ENCODE results near the gene CRTC3.
"Not testable (repeated sequence)": the region's sequence is repeated elsewhere in the genome, so short reads cannot be mapped to it uniquely, and the experiment has no call there.

The CRTC3 gene

GRCh38 chr15:90529371-90530249, at the start of gene CRTC3:
Gene CRTC3 (plus strand): TSS chr15:90529923. CDS start chr15:90530072, 149 bp downstream.
- no peak for FAIRE-seq

GRCh38 chr15:90481023-90481422, 48.7 kb upstream of the CRTC3 start:
- DNase-seq (ENCODE audit: extremely low spot score, insufficient read length, low read depth) (no peak), FAIRE-seq (no peak)

More at GRCh38 chr15:90529371-90530249, at the start of gene CRTC3:
- peak; percentile 52 for DNase-seq (ENCODE audit: extremely low spot score, insufficient read length, low read depth)

DNA sequence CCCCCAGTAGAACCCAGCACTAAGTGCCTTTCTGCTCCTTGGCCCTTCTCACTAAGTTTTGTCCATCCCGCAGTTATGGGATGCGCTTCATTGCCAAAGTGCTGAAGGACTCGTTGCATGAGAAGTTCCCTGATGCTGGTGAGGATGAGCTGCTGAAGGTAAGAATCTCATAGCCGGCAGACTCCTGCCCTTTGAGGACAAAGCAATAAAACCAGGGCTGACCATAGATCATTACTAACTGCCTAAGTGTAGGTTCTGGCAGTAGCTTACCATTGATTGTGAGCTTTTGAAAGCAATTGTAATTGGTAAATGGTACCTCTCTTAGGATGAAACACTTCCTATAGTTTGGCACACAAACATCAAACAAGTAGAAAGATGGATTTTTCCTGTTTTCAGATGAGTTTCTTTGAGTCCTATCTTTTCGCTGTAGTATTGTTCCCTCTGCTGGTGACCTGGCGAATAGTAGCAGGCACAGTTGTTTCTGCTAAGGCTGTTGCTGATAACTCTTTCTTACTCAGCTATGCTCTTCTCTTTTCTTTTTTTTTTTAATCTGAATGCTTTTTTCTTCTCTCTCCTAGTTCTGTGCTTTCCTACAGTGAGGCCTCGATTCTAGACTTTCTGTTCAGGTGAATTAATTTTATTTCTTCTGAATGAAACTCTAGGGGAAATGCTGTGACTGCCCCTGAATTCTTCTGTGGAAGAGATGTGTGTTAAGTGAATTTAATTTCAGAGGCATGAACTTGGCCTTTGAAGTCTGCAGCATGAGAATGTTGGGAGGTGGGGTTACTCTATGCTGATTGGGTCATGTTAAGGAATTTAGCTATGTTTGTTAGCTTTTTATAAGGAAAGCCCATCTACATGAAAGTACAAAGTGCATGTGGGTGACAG, 47.4 kb upstream of the CRTC3 start:
- FAIRE-seq (peak; percentile 56), DNase-seq (ENCODE audit: extremely low spot score, insufficient read length, low read depth) (no peak)

DNA sequence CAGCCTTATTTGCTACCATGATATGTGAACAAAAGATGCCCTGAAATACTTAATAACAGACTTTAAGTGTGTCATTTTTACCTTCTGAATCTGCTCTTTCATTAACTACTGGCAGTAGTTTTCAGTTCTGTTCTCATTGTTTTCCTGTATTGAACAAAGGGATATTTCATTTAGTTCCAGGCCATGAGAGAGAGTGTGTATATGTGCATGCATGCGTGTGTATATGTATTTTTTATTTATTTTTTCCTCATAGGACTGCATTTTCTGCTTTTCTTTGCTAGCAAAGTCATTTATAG, 46.8 kb upstream of the CRTC3 start:
- DNase-seq (ENCODE audit: extremely low spot score, insufficient read length, low read depth) (no peak), FAIRE-seq (no peak)

GRCh38 chr15:90483637-90484036, 46.1 kb upstream of the CRTC3 start:
- FAIRE-seq (no peak), DNase-seq (ENCODE audit: extremely low spot score, insufficient read length, low read depth) (no peak)

DNA sequence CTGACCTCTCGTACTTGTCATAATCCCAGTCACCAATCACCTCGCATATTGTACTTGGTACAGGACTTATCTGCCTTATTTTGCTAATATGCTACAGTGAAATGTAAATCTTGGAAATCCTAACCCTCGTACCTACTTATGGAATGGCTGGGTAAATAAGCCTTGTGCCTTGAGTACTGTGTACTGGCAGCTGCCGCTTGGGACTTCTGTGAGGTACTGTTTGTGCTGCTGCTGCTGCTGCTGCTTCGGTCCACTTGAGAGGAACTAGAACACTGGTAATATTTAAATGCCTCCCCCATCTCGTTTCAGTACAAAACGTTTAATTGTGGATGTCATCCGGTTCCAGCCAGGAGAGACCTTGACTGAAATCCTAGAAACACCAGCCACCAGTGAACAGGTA, 42.5 kb upstream of the CRTC3 start:
- DNase-seq (ENCODE audit: extremely low spot score, insufficient read length, low read depth) (no peak), FAIRE-seq (no peak)

- no peak for FAIRE-seq
- DNase-seq (ENCODE audit: extremely low spot score, insufficient read length, low read depth) = no peak
Measured at GRCh38 chr15:90489514-90489913, 40.2 kb upstream of the CRTC3 start.

GRCh38 chr15:90489944-90490343, 39.8 kb upstream of the CRTC3 start:
- DNase-seq (ENCODE audit: extremely low spot score, insufficient read length, low read depth) (no peak), FAIRE-seq (no peak)

DNA sequence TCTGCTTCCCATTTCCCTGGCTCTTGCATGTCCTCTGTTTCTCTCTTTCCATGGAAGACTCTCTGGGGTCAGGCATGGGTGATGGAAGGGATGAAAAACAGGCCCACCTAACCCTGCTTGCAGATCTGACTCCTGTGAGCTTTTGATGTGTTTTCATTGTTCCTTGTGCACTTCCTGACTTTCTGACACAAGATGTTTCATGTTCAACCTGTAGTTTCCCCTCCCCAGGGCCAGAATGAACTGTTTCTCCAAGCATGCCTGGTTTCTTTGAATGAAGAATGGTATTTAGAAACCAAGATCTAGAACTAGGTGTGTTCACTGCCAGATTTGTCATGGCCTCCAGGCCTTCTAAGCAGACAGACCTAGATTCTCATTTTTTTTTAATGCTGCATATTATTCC, 36.1 kb upstream of the CRTC3 start:
- FAIRE-seq = no peak
- no peak for DNase-seq (ENCODE audit: extremely low spot score, insufficient read length, low read depth)

GRCh38 chr15:90495067-90495466, 34.7 kb upstream of the CRTC3 start:
- no peak for DNase-seq (ENCODE audit: extremely low spot score, insufficient read length, low read depth)
- FAIRE-seq = no peak

DNA sequence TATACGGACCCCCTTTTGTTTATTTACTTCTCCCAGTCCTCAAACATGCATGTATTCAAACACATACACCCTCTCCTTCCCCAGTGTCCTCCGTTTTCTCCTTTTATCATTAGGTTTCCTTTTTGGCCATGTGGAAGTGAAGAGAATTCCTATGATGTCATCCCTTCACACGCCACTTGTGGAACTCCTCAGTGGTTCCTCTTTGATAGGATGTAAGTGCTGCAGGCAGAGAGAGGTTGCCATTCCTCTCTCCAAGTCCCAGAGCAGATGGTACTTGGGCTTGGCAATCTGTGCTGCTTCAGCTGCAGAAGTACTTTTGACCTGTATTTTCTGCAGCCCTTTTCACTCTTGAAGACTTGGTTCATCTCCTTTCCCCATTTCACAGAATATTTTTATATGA, 32.9 kb upstream of the CRTC3 start:
- FAIRE-seq (no peak), DNase-seq (ENCODE audit: extremely low spot score, insufficient read length, low read depth) (no peak)

GRCh38 chr15:90497376-90497775, 32.3 kb upstream of the CRTC3 start:
- FAIRE-seq (no peak), DNase-seq (ENCODE audit: extremely low spot score, insufficient read length, low read depth) (no peak)

- DNase-seq (ENCODE audit: extremely low spot score, insufficient read length, low read depth) = no peak
- no peak for FAIRE-seq
Measured at GRCh38 chr15:90497912-90498311, 31.8 kb upstream of the CRTC3 start.

DNA sequence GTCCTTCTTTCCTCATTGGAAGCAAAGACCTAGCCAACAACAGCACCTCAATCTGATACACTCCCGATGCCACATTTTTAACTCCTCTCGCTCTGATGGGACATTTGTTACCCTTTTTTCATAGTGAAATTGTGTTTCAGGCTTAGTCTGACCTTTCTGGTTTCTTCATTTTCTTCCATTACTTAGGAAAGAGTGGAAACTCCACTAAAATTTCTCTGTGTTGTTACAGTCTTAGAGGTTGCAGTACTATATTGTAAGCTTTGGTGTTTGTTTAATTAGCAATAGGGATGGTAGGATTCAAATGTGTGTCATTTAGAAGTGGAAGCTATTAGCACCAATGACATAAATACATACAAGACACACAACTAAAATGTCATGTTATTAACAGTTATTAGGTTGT, 29.6 kb upstream of the CRTC3 start:
- no peak for FAIRE-seq

DNA sequence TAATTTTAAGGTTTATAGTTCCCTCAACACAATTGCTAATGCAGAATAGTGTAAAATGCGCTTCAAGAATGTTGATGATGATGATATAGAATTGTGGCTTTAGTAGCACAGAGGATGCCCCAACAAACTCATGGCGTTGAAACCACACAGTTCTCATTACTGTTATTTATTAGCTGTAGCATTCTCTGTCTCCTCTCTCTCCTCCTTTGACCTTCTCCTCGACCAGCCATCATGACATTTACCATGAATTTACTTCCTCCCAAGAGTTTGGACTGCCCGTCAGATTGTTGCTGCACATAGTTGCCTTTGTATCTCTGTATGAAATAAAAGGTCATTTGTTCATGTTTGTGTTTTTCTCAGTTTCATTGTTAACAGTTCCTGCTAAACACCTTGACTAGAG, 27.8 kb upstream of the CRTC3 start:
- FAIRE-seq (no peak), DNase-seq (ENCODE audit: extremely low spot score, insufficient read length, low read depth) (no peak)

More for the DNA sequence above, 29.6 kb upstream of the CRTC3 start:
- no peak for DNase-seq (ENCODE audit: extremely low spot score, insufficient read length, low read depth)

GRCh38 chr15:90510781-90511180, 18.9 kb upstream of the CRTC3 start:
- not testable (repeated sequence) for FAIRE-seq; DNase-seq (ENCODE audit: extremely low spot score, insufficient read length, low read depth)

DNA sequence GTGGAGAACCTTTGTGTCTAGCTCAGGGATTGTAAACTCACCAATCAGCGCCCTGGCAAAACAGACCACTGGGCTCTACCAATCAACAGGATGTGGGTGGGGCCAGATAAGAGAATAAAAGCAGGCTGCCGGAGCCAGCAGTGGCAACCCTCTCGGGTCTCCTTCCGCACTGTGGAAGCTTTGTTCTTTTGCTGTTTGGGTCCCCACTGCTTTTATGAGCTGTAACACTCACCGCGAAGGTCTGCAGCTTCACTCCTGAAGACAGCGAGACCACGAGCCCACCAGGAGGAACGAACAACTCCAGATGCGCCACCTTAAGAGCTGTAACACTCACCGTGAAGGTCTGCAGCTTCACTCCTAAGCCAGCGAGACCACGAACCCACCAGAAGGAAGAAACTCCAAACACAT, 18.5 kb upstream of the CRTC3 start:
- not testable (repeated sequence) for DNase-seq (ENCODE audit: extremely low spot score, insufficient read length, low read depth); FAIRE-seq

DNA sequence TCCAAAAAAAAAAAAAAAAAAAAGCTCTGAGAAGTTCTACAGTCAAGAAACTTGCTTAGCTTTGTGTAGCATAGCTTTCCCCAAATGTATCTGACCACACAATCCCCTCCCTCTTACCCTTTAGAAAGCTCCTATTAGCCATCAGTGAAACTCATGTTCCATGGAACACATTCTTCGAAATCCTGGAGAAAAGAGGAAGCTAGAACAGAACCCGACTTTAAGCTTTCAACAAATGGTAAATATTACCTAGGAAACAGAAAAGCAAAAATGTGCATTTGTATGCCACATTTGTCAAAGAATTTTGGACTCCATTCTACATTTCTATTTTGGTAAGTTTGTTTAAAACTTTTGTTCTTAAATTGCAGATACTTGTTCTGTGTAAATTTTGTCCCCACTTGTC, 17.4 kb upstream of the CRTC3 start:
- no peak for DNase-seq (ENCODE audit: extremely low spot score, insufficient read length, low read depth)
- FAIRE-seq = no peak

DNA sequence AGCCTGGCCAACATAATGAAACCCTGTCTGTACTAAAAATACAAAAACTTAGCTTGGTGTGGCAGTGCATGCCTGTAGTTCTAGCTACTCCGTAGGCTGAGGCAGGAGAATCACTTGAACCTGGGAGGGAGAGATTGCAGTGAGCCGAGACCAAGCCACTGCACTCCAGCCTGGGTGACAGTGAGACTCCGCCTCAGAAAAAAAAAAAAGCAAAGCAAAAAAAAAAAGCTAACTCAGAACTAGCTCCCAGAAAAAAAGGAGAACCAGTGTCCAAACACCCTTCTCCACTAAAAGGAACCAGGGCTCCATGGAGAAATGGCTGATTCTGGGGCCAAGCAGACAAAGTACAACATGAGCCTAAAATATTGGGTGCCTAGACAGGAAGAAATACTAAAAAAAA, 16.7 kb upstream of the CRTC3 start:
- FAIRE-seq (no peak), DNase-seq (ENCODE audit: extremely low spot score, insufficient read length, low read depth) (no peak)

DNA sequence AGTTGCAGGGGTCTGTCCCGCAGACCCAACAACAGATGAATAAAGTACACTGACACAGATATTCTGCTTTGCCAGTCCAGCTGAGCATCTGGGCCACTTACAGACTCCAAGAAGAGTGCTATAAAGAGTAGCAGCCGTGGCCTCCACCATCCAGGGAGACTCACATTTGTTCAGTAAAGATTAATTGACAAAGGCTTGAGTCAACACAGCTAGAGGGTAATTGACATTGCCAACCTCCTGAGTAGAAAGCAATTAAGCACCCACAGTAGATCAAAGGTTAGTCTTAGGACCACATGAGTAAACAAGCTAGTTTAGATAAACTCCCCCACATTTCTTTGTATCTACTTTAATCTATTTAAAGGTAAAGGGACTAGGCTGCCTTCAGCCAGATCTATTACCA, 16.3 kb upstream of the CRTC3 start:
- no peak for FAIRE-seq
- no peak for DNase-seq (ENCODE audit: extremely low spot score, insufficient read length, low read depth)

DNA sequence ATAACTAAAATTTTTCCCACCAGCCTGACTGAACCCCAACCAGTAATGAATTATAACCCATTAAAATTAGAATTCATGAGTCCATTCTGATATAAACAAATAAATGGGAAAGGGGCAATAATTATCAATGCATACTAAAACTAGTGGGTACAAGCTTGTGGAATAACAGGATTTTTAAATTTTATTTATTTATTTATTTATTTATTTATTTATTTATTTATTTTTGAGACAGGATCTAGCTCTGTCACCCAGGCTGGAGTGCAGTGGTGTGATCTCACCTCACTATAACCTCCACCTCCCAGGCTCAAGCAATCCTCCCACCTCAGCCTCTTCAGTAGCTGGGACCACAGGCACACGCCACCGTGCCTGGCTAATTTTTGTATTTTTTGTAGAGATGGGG, 15.8 kb upstream of the CRTC3 start:
- not testable (repeated sequence) for FAIRE-seq; DNase-seq (ENCODE audit: extremely low spot score, insufficient read length, low read depth)

Measured in GM18507 (cell line).